GM18907 (cell line): ENCODE data around the gene ZSCAN26.
A peak's percentile ranks its signal among the peaks of the same experiment; 100 is the strongest.
"Not testable (repeated sequence)": the region's sequence is repeated elsewhere in the genome, so short reads cannot be mapped to it uniquely, and the experiment has no call there.

ENCODE experiments used
- ATAC-seq: cut with Tn5 transposase; IDR thresholded peaks from one replicate; pipeline ENCODE4 v1.9.1; 2021; ENCODE audit warnings: mild to moderate bottlenecking, moderate library complexity; ENCODE audit not compliant: unreplicated experiment

ZSCAN26 gene

GRCh38 chr6:28254121-28254519 is 12.8 kb upstream of the ZSCAN26 start:
- no peak for ATAC-seq

- no peak for ATAC-seq
These were observed 9.9 kb upstream of the ZSCAN26 start for GRCh38 chr6:28257042-28257441.

GRCh38 chr6:28258877-28259777 is 7.8 kb upstream of the ZSCAN26 start, which contains the start of gene NKAPL:
Gene NKAPL (plus strand): TSS chr6:28259297. CDS start chr6:28259372, 75 bp downstream.
- no peak for ATAC-seq

- no peak for ATAC-seq
These were observed 3.0 kb upstream of the ZSCAN26 start for GRCh38 chr6:28263922-28264321.

GRCh38 chr6:28264834-28265401 is 2.0 kb upstream of the ZSCAN26 start:
- ATAC-seq = no peak

GRCh38 chr6:28266563-28266961 is 381 bp upstream of the ZSCAN26 start:
- ATAC-seq = no peak

GRCh38 chr6:28267695-28268059 is 734 bp downstream of the ZSCAN26 start:
- ATAC-seq = no peak

GRCh38 chr6:28269492-28269891 is 2.5 kb downstream of the ZSCAN26 start:
- no peak for ATAC-seq

GRCh38 chr6:28274888-28275287 is 7.9 kb downstream of the ZSCAN26 start:
- ATAC-seq = no peak

- no peak for ATAC-seq
These were observed 10.8 kb downstream of the ZSCAN26 start for GRCh38 chr6:28277746-28278145.

- ATAC-seq = no peak
These were observed 13.8 kb downstream of the ZSCAN26 start for GRCh38 chr6:28280595-28281287.

- ATAC-seq = peak; percentile 86
These were observed 14.5 kb downstream of the ZSCAN26 start, which contains the start of gene PGBD1 for GRCh38 chr6:28281288-28282064. Gene PGBD1 (plus strand): TSS chr6:28281572. CDS start chr6:28283814, 2,242 bp downstream.

GRCh38 chr6:28282926-28283325 is 16.0 kb downstream of the ZSCAN26 start:
- ATAC-seq = no peak

- ATAC-seq = no peak
These were observed 24.6 kb downstream of the ZSCAN26 start for GRCh38 chr6:28291573-28291972.

- no peak for ATAC-seq
These were observed 28.4 kb downstream of the ZSCAN26 start for GRCh38 chr6:28295326-28295725.

- ATAC-seq = no peak
These were observed 29.6 kb downstream of the ZSCAN26 start for GRCh38 chr6:28296520-28297060.

GRCh38 chr6:28303570-28303969 is 36.6 kb downstream of the ZSCAN26 start:
- ATAC-seq = peak; percentile 92

- not testable (repeated sequence) for ATAC-seq
These were observed 39.4 kb downstream of the ZSCAN26 start for GRCh38 chr6:28306363-28306762.

GRCh38 chr6:28311139-28311823 is 44.3 kb downstream of the ZSCAN26 start:
- no peak for ATAC-seq

GRCh38 chr6:28312939-28313338 is 46.0 kb downstream of the ZSCAN26 start:
- ATAC-seq = no peak
